Measurements from ENCODE around the gene PCBP1.
"Not testable (repeated sequence)": the region's sequence is repeated elsewhere in the genome, so short reads cannot be mapped to it uniquely, and the experiment has no call there.

Gene PCBP1

GRCh38 chr2:70115646-70116442 is 28.6 kb downstream of the PCBP1 start:
- Mint-ChIP-seq H3K27ac (peak overlapping the region in 1 of 2 donors; percentile 28), H3K9me3 (no peaks in the 10 kb centered on the region), H3K36me3 (ENCODE audit: insufficient read depth) (peaks cover under 1% of the 10 kb centered on the region), H3K27me3 (no peaks in the 10 kb centered on the region), H3K4me1 (ENCODE audit: low read depth in 2 of 2) (peaks cover 19 to 25% of the 10 kb centered on the region in 2 donors), H3K4me3 (peak overlapping the region in 1 of 2 donors; percentile 15)
- DNase-seq (no peak), ATAC-seq (replicated peaks) (peak; percentile 37)

GRCh38 chr2:70116936-70117552 is 29.8 kb downstream of the PCBP1 start:
- ATAC-seq (replicated peaks): no peak
- no peaks in the 10 kb centered on the region for H3K27me3 Mint-ChIP-seq
- H3K36me3 Mint-ChIP-seq (ENCODE audit: insufficient read depth): peaks cover 2% of the 10 kb centered on the region
- H3K4me3 Mint-ChIP-seq: no peak overlapping the region
- no peak for DNase-seq
- peak overlapping the region in 1 of 2 donors; percentile 60 for H3K27ac Mint-ChIP-seq
- H3K4me1 Mint-ChIP-seq (ENCODE audit: low read depth in 2 of 2): peaks cover 14 to 28% of the 10 kb centered on the region in 2 donors
- no peaks in the 10 kb centered on the region for H3K9me3 Mint-ChIP-seq

DNA sequence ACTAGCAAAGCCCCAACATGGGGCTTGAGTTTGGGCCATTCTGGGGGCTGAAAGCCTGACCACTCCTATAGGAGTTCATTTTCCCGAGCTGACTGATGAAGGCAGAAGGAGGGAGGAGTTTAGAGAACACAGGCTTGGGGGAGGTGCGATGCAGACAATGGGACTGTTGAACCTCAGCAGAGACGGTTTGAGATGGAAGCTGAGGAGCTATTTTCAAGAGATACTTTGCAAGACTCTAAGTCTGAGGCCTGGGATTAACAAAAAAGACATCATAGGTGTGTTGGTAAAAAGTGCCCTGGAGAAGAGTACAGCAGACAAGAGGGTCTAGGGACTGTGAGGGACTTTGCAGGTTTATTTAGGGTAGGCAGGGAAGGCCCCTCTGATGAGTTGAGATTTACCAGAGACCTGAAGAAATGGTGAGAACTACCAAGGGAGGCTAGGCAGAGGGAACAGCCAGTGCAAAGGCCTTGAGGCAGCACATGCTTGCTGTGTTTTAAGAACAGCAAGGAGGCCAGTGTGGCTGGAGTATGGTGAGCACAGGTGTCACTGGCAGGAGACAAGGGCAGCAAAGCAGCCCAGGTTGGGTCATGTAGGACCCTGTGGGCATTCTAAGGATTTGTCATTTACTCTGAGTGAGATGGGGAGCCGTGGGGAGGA is 31.6 kb downstream of the PCBP1 start:
- no peaks in the 10 kb centered on the region for H3K27me3 Mint-ChIP-seq
- no peaks in the 10 kb centered on the region for H3K9me3 Mint-ChIP-seq
- ATAC-seq (replicated peaks) (no peak), DNase-seq (no peak)
- H3K27ac Mint-ChIP-seq: peak overlapping the region; percentile 2 to 79
- H3K4me3 Mint-ChIP-seq: no peak overlapping the region
- H3K4me1 Mint-ChIP-seq (ENCODE audit: low read depth in 2 of 2): peaks cover 22 to 41% of the 10 kb centered on the region in 2 donors
- peaks cover 13% of the 10 kb centered on the region for H3K36me3 Mint-ChIP-seq (ENCODE audit: insufficient read depth)

DNA sequence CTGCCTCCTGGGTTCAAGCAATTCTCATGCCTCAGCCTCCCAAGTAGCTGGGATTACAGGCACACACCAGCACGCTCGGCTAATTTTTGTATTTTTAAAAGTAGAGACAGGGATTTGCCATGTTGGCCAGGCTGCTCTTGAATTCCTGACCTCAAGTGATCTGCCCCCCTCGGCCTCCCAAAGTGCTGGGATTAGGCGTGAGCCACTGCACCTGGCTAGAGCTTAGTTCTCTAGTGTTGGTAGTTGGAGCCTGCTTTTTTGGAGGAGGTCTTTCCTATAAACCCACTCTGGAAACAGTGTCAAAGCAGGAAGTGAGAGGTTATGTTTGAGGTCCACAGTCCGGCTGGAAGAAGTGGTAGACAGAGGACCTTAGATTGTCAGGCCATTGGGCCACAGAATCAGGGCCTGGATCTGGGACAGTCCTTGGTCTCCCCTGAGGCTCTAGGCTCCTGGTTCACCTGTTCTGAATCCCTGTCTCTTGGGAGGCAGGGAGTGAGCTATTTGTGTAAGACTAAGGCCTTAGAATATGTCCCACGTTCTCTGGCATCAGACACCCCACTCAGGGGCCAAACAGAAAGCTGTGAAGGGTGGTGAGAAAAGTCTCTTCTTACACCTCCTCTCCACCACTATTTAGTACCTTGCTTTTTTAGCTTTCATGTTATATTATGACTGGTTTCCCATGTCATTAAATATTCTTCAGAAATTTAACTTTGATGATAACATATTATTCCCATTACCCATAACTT is 34.5 kb downstream of the PCBP1 start:
- peaks cover 41 to 66% of the 10 kb centered on the region in 2 donors for H3K4me1 Mint-ChIP-seq (ENCODE audit: low read depth in 2 of 2)
- no peak for ATAC-seq (replicated peaks)

DNA sequence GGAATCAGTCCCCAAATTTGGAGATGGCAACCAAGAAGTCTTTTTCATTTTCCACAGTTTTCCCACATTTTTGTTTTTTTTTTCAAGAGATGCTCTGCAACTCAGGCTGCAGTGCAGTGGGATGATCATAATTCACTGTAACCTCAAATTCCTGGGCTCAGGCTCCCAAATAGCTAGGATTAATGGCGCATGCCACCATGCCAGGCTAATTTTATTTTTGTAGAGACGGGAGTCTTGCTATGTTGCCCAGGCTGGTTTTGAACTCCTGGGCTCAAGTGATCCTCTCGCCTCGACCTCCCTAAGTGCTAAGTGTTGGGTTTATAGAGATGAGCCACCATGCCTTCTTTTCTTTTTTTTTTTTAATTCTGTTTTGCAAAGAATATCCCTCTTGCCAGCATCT is 35.2 kb downstream of the PCBP1 start:
- Mint-ChIP-seq H3K4me3 (peak overlapping the region; percentile 96 to 97), H3K9me3 (no peaks in the 10 kb centered on the region), H3K36me3 (ENCODE audit: insufficient read depth) (peaks cover 30% of the 10 kb centered on the region), H3K4me1 (ENCODE audit: low read depth in 2 of 2) (peaks cover 44 to 66% of the 10 kb centered on the region in 2 donors), H3K27ac (peak overlapping the region; percentile 100), H3K27me3 (no peaks in the 10 kb centered on the region)
- ATAC-seq (replicated peaks) (no peak), DNase-seq (no peak)

More for the DNA sequence above, 34.5 kb downstream of the PCBP1 start:
- DNase-seq: no peak
- peaks cover 30% of the 10 kb centered on the region for H3K36me3 Mint-ChIP-seq (ENCODE audit: insufficient read depth)
- peak overlapping the region in 1 of 2 donors; percentile 47 for H3K4me3 Mint-ChIP-seq
- no peaks in the 10 kb centered on the region for H3K9me3 Mint-ChIP-seq
- H3K27ac Mint-ChIP-seq: peak overlapping the region; percentile 26 to 76
- H3K27me3 Mint-ChIP-seq: no peaks in the 10 kb centered on the region

DNA sequence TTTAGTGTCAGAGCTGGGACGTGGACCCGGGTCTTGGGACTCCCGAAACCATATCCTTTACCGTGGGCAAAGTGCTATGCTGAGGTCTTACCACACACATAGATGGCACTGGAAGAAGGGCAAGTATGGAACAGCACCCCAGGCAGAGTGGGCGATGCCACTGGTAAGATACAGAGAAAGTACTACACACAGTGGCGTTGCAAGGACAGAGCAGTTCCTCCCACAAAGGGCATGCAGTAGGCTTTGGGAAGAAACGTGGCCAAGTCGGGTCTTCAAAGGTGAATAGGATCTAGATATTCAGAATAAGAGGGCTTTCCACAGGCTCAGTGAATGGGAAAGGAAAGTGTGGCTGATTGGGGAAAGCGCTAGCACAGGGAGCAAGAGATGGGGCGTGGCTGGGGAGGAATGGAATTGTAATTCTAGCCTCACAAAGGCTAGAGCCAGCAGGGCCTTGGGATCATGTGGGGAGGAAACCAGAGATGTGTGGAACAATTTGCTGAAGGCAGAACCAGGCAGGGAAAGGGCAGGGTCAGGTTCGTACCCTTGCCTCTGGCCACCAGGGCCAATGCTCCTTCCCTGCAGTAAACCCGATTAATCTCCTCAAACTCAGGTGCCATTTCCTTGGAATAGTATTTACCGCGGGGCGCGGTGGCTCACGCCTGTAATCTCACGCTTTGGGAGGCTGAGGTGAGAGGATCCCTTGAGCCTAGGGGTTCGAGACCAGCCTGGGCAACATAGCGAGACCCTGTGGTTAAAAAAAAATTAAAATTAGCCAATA is 36.0 kb downstream of the PCBP1 start:
- H3K4me3 Mint-ChIP-seq: peak overlapping the region; percentile 96 to 97
- H3K9me3 Mint-ChIP-seq: no peaks in the 10 kb centered on the region
- no peak for ATAC-seq (replicated peaks)
- H3K36me3 Mint-ChIP-seq (ENCODE audit: insufficient read depth): peaks cover 30% of the 10 kb centered on the region
- H3K27me3 Mint-ChIP-seq: no peaks in the 10 kb centered on the region
- peak overlapping the region; percentile 100 for H3K27ac Mint-ChIP-seq
- H3K4me1 Mint-ChIP-seq (ENCODE audit: low read depth in 2 of 2): peaks cover 45 to 66% of the 10 kb centered on the region in 2 donors
- DNase-seq: no peak

DNA sequence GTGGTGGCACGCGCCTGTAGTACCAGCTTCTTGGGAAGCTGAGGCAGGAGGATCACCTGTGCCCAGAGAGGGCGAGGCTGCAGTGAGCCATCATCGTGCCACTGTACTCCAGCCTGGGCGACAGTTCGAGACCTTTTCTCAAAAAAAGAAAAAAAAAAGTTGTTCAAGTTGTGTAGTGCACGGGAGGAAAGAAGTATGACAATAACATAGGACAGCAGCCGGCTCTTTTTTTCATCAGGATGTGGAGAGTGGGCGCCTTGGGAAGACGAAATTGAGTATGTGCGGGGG is 36.5 kb downstream of the PCBP1 start:
- H3K9me3 Mint-ChIP-seq: no peaks in the 10 kb centered on the region
- H3K36me3 Mint-ChIP-seq (ENCODE audit: insufficient read depth): peaks cover 30% of the 10 kb centered on the region
- no peak for ATAC-seq (replicated peaks)
- peaks cover 44 to 64% of the 10 kb centered on the region in 2 donors for H3K4me1 Mint-ChIP-seq (ENCODE audit: low read depth in 2 of 2)
- H3K27ac Mint-ChIP-seq: peak overlapping the region; percentile 100
- no peak for DNase-seq
- no peaks in the 10 kb centered on the region for H3K27me3 Mint-ChIP-seq
- peak overlapping the region; percentile 96 to 97 for H3K4me3 Mint-ChIP-seq

DNA sequence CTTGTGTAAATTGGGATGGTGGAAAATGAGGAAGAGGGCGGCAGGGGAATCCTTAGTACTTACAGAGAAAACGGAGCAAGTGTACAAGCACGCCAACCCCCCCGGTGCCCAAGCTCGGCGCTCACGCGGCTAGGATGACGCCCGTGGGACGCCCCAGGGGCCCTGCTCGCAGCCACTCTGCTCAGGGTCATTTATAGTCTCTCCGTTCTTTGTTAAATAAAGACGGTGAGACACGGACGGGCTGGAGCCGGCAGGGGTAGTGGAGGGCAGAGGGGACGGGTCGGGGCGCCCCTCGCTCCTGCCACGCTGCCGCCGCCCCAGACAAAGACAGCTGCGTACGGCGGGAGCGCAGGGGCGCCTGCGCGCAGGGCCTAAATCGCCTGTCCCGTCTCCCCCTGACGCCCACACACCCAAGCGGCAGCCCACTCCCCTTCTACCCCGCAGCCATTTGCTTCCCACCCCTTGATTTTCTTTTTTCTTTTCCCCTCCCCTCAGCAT is 37.8 kb downstream of the PCBP1 start:
- Mint-ChIP-seq H3K27ac (peak overlapping the region; percentile 100), H3K4me3 (peak overlapping the region; percentile 96 to 97), H3K27me3 (no peaks in the 10 kb centered on the region), H3K4me1 (ENCODE audit: low read depth in 2 of 2) (peaks cover 43 to 60% of the 10 kb centered on the region in 2 donors), H3K9me3 (no peaks in the 10 kb centered on the region), H3K36me3 (ENCODE audit: insufficient read depth) (peaks cover 30% of the 10 kb centered on the region)
- ATAC-seq (replicated peaks): peak; percentile 66
- peak; percentile 60 to 69 (median 60) for DNase-seq

DNA sequence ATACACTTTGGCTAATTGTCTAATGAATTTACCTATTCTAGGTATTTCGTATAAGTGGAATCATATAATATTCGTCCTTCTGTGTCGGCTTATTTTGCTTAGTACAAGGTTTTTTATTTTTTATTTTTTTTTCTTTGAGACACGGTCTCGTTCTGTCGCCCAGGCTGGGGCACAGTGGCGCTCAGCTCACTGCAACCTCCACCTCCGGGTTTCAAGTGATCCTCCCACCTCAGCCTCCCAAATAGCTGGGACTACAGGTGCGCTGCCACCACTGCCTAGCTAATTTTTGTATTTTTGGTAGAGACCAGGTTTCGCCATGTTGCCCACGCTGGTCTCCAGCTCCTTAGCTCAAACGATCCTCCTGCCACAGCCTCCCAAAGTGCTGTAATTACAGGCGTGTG is 38.2 kb downstream of the PCBP1 start:
- Mint-ChIP-seq H3K4me1 (ENCODE audit: low read depth in 2 of 2) (peaks cover 44 to 63% of the 10 kb centered on the region in 2 donors), H3K9me3 (no peaks in the 10 kb centered on the region), H3K36me3 (ENCODE audit: insufficient read depth) (peaks cover 30% of the 10 kb centered on the region), H3K4me3 (peak overlapping the region; percentile 96 to 97), H3K27me3 (no peaks in the 10 kb centered on the region), H3K27ac (peak overlapping the region; percentile 100)
- ATAC-seq (replicated peaks) (no peak), DNase-seq (no peak)

DNA sequence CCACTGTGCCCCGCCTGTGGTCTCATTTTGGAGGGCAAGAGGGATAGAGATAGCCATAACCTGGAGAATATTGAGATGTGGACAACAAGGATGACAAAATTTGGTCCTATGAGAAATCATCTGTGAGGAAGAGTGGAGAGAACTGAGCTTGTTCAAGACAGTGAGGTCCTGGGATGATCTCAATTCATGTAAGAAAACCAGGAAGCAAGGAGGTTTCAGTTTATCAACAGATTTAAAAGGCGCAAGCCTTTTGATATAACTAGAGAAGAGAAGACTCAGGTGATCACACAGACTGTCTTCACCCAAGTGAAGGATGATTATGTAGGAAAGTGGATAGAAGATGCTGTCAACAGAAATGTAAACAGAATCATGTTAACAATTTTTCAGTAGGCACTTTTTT is 39.1 kb downstream of the PCBP1 start:
- H3K27me3 Mint-ChIP-seq: no peaks in the 10 kb centered on the region
- peak overlapping the region; percentile 96 to 97 for H3K4me3 Mint-ChIP-seq
- peaks cover 44 to 58% of the 10 kb centered on the region in 2 donors for H3K4me1 Mint-ChIP-seq (ENCODE audit: low read depth in 2 of 2)
- ATAC-seq (replicated peaks) (no peak), DNase-seq (no peak)
- peaks cover 28% of the 10 kb centered on the region for H3K36me3 Mint-ChIP-seq (ENCODE audit: insufficient read depth)
- H3K9me3 Mint-ChIP-seq: no peaks in the 10 kb centered on the region
- peak overlapping the region; percentile 100 for H3K27ac Mint-ChIP-seq

DNA sequence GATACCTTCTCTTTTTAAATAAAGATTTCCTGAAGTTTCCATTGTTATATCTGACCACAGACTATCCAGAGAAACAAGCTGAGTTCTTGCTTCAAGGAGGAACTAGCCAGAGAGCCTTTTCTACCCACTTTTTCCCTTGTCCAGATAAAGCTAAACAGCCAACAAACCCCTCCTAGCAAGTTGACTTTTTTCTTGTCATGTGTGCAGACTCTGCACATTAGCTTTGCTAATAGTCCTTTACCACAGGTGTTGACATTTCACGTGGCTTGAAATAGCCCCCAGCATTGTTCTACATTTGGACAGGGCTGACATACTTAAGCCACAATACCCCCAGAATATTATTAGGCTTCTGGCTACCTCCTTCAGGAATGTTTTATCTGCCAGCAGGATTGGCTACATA is 40.7 kb downstream of the PCBP1 start:
- Mint-ChIP-seq H3K27ac (peak overlapping the region in 1 of 2 donors; percentile 35), H3K4me3 (no peak overlapping the region), H3K27me3 (no peaks in the 10 kb centered on the region), H3K4me1 (ENCODE audit: low read depth in 2 of 2) (peaks cover 48 to 55% of the 10 kb centered on the region in 2 donors), H3K9me3 (no peaks in the 10 kb centered on the region), H3K36me3 (ENCODE audit: insufficient read depth) (peaks cover 28% of the 10 kb centered on the region)
- no peak for ATAC-seq (replicated peaks)
- no peak for DNase-seq

- not testable (repeated sequence) for H3K9me3 Mint-ChIP-seq, DNase-seq, H3K27me3 Mint-ChIP-seq
- Mint-ChIP-seq H3K4me3 (peak overlapping the region; percentile 77 to 82), H3K27ac (peak overlapping the region; percentile 95 to 98), H3K4me1 (ENCODE audit: low read depth in 2 of 2) (peaks cover 50 to 56% of the 10 kb centered on the region in 2 donors), H3K36me3 (ENCODE audit: insufficient read depth) (peaks cover 32% of the 10 kb centered on the region)
- peak; percentile 32 for ATAC-seq (replicated peaks)
Observed at GRCh38 chr2:70131344-70132143, 44.3 kb downstream of the PCBP1 start.
